HPDE6-E6E7 (cell line): Measurements from ENCODE around the gene KREMEN1.

Source experiments
- DNase-seq: peaks from one replicate; pipeline ENCODE4 v3.0.0; 2011; ENCODE audit warnings: missing footprints; ENCODE audit errors: extremely low spot score

KREMEN1 gene

GRCh38 chr22:29151316-29151715 is 78.5 kb downstream of the KREMEN1 start:
- no peak for DNase-seq

GRCh38 chr22:29152045-29152953 is 79.5 kb downstream of the KREMEN1 start:
- DNase-seq, result no peak

- DNase-seq, result no peak
Observed at GRCh38 chr22:29152954-29153719, 80.3 kb downstream of the KREMEN1 start.

- DNase-seq, result peak; percentile 62
Observed at GRCh38 chr22:29154364-29155048, 81.7 kb downstream of the KREMEN1 start.

- DNase-seq, result no peak
Observed at GRCh38 chr22:29155966-29156365, 83.1 kb downstream of the KREMEN1 start.

GRCh38 chr22:29156507-29156906 is 83.7 kb downstream of the KREMEN1 start:
- DNase-seq, result no peak

GRCh38 chr22:29157759-29158535 is 85.1 kb downstream of the KREMEN1 start:
- DNase-seq, result no peak

GRCh38 chr22:29158546-29158945 is 85.7 kb downstream of the KREMEN1 start:
- DNase-seq, result no peak

GRCh38 chr22:29163808-29164207 is 91.0 kb downstream of the KREMEN1 start:
- DNase-seq, result no peak

- DNase-seq, result no peak
Observed at GRCh38 chr22:29165321-29166060, 92.7 kb downstream of the KREMEN1 start.

GRCh38 chr22:29166180-29166579 is 93.3 kb downstream of the KREMEN1 start:
- no peak for DNase-seq

- DNase-seq, result no peak
Observed at GRCh38 chr22:29167032-29167911, 94.4 kb downstream of the KREMEN1 start.

GRCh38 chr22:29171721-29172120 is 98.9 kb downstream of the KREMEN1 start:
- DNase-seq, result no peak

- DNase-seq, result no peak
Observed at GRCh38 chr22:29172216-29172615, 99.4 kb downstream of the KREMEN1 start.

GRCh38 chr22:29175312-29175835 is 102.5 kb downstream of the KREMEN1 start:
- no peak for DNase-seq

- DNase-seq, result no peak
Observed at GRCh38 chr22:29183971-29184848, 111.4 kb downstream of the KREMEN1 start.

- DNase-seq, result no peak
Observed at GRCh38 chr22:29184849-29185490, 112.1 kb downstream of the KREMEN1 start.

GRCh38 chr22:29186302-29186701 is 113.5 kb downstream of the KREMEN1 start:
- DNase-seq, result no peak
